K562 (cell line): Measurements from ENCODE around the gene BCAS1. TPM values are rescaled to one million over a fixed set of nuclear protein-coding genes. Genes with fewer than 3 reads are reported as not detected.

Experiments
- ATF7 ChIP-seq: fragments of 450-650 bp; IDR thresholded peaks from 2 replicates; pipeline ENCODE4 v1.7.1; 2014; ENCODE audit warnings: mild to moderate bottlenecking, moderate library complexity
- BCL6 ChIP-seq: fragments of 250-450 bp; sonication (Bioruptor Pico); IDR thresholded peaks from 2 replicates; pipeline ENCODE4 v1.4.0; 2020
- CSDE1 ChIP-seq, 2 experiments: fragments of 450-650 bp; IDR thresholded peaks; 2 replicates each; pipeline ENCODE4 v1.6.1; 2016; ENCODE audit warnings: mild to moderate bottlenecking in 1 of 2
- LEF1 ChIP-seq: fragments of 450-650 bp; IDR thresholded peaks from 2 replicates; pipeline ENCODE4 v1.6.1; 2016; ENCODE audit warnings: mild to moderate bottlenecking
- RB1 ChIP-seq: fragments of 450-650 bp; IDR thresholded peaks from 2 replicates; pipeline ENCODE4 v1.6.1; 2017; ENCODE audit warnings: low read depth, mild to moderate bottlenecking
- YY1 ChIP-seq, 3 experiments: IDR thresholded peaks; 2 replicates each; pipeline ENCODE4 v1.6.1; 2011; ENCODE audit warnings: low read length in 2 of 3, mild to moderate bottlenecking in 2 of 3, moderate library complexity in 2 of 3, borderline replicate concordance in 1 of 3, control low read depth in 1 of 3, low read depth in 1 of 3; ENCODE audit not compliant: insufficient read depth in 3 of 3, insufficient replicate concordance in 2 of 3, control insufficient read depth in 1 of 3, insufficient read length in 1 of 3; ENCODE audit errors: extremely low read depth in 1 of 3
- ZNF217 ChIP-seq: sonication (generic); formaldehyde crosslinking; IDR thresholded peaks from 2 replicates; pipeline ENCODE4 v1.8.0; 2022; ENCODE audit warnings: mild to moderate bottlenecking, missing genetic modification reagents
- ZNF830 ChIP-seq: fragments of 250-450 bp; sonication (Bioruptor Pico); IDR thresholded peaks from 2 replicates; pipeline ENCODE4 v1.5.0; 2021; ENCODE audit warnings: mild to moderate bottlenecking
- polyA plus RNA-seq, 8 experiments: library from polyadenylated mRNA; depleted of rRNA in 4 of 8; stranded (reverse) in 5 of 8; unstranded in 3 of 8; fragments of >200 nt; fragmentation: Nextera tagmentation in 2 of 8; fragmentation: Illumina TruSeq in 1 of 8; extraction: Ambion mirVana in 2 of 8; extraction: Trizol in 1 of 8; gene quantifications; 2 replicates each; pipeline versions ENCODE4 v1.2.1 to v1.2.3, GENCODE V29; 2011 to 2014; ENCODE audit warnings: inconsistent platforms in 1 of 8, missing spikeins in 1 of 8
- total RNA-seq, 7 experiments: library from RNA; depleted of rRNA in 6 of 7; stranded (reverse); fragments of >200 nt in 6 of 7; fragmentation: Illumina TruSeq in 2 of 7; extraction: Trizol in 2 of 7; gene quantifications; 2 replicates each; pipeline versions ENCODE4 v1.2.1 to v1.2.3, GENCODE V29; 2011 to 2021; ENCODE audit warnings: low replicate concordance in 1 of 7
- TF ChIP-seq, protein P1 (sequence below): fragments of 450-650 bp; IDR thresholded peaks from 2 replicates; pipeline ENCODE4 v1.6.1; 2017; ENCODE audit warnings: antibody characterized with exemption
- TF ChIP-seq, protein P2 (sequence below): fragments of 450-650 bp; IDR thresholded peaks from 2 replicates; pipeline ENCODE4 v1.6.1; 2017; ENCODE audit warnings: mild to moderate bottlenecking, moderate library complexity
- TF ChIP-seq, protein P3 (sequence below): fragments of 450-650 bp; IDR thresholded peaks from 2 replicates; pipeline ENCODE4 v1.6.1; 2016; ENCODE audit warnings: mild to moderate bottlenecking, moderate library complexity

The BCAS1 gene
- total and polyA plus RNA-seq, 9 of the 15 experiments (the other 6 are each of a cell fraction or from before 2014, with no cell fraction given), result 0.18 to 2.3 (median 0.93) TPM

DNA sequence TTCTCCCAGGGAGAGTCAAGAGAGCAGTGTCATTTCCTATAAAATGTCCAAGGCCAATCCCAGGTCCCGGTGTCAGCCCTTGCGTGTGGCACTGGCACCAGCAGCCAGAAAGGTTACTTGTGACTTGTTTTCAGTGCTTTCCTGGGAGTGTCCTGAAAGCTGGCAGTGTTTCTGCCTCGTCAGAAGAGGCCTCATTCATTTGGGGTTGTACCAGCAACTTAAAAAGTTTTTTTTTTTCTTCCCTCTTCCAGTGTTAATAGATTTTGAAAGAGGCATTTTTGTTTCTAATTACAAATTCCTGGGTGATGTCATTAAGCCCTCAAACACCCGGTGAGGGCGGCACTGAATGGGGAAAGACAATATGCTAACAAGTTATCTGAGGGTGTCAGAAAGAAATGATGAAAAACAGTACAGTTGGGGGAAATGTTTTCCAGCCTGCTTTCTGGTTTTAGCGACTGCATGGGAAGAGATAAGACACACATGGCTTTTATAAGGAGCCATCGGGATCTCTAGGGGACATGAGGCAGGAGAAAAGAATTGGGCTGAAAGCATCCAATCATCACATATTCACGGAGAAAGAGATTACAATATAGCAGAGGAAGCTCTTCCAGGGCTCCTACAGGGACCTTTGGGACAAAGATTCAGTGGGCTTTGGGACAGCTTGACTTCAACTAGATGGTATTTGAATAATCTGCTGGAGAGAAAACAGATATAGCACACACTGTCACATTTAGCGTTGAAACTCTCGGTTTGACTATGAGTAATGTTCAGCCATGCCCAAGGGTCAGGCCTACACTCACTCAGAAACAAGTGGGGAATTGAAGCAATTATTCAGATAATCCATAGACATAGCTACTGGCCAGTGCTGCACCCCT, 153.0 kb downstream of the BCAS1 start (continued):
- TF ChIP-seq, protein P1, sequence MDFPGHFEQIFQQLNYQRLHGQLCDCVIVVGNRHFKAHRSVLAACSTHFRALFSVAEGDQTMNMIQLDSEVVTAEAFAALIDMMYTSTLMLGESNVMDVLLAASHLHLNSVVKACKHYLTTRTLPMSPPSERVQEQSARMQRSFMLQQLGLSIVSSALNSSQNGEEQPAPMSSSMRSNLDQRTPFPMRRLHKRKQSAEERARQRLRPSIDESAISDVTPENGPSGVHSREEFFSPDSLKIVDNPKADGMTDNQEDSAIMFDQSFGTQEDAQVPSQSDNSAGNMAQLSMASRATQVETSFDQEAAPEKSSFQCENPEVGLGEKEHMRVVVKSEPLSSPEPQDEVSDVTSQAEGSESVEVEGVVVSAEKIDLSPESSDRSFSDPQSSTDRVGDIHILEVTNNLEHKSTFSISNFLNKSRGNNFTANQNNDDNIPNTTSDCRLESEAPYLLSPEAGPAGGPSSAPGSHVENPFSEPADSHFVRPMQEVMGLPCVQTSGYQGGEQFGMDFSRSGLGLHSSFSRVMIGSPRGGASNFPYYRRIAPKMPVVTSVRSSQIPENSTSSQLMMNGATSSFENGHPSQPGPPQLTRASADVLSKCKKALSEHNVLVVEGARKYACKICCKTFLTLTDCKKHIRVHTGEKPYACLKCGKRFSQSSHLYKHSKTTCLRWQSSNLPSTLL, result no peak
- TF ChIP-seq BCL6 (CRISPR knock-in tag), result no peak
- TF ChIP-seq, protein P2, sequence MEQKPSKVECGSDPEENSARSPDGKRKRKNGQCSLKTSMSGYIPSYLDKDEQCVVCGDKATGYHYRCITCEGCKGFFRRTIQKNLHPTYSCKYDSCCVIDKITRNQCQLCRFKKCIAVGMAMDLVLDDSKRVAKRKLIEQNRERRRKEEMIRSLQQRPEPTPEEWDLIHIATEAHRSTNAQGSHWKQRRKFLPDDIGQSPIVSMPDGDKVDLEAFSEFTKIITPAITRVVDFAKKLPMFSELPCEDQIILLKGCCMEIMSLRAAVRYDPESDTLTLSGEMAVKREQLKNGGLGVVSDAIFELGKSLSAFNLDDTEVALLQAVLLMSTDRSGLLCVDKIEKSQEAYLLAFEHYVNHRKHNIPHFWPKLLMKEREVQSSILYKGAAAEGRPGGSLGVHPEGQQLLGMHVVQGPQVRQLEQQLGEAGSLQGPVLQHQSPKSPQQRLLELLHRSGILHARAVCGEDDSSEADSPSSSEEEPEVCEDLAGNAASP, result no peak
- TF ChIP-seq, protein P3, sequence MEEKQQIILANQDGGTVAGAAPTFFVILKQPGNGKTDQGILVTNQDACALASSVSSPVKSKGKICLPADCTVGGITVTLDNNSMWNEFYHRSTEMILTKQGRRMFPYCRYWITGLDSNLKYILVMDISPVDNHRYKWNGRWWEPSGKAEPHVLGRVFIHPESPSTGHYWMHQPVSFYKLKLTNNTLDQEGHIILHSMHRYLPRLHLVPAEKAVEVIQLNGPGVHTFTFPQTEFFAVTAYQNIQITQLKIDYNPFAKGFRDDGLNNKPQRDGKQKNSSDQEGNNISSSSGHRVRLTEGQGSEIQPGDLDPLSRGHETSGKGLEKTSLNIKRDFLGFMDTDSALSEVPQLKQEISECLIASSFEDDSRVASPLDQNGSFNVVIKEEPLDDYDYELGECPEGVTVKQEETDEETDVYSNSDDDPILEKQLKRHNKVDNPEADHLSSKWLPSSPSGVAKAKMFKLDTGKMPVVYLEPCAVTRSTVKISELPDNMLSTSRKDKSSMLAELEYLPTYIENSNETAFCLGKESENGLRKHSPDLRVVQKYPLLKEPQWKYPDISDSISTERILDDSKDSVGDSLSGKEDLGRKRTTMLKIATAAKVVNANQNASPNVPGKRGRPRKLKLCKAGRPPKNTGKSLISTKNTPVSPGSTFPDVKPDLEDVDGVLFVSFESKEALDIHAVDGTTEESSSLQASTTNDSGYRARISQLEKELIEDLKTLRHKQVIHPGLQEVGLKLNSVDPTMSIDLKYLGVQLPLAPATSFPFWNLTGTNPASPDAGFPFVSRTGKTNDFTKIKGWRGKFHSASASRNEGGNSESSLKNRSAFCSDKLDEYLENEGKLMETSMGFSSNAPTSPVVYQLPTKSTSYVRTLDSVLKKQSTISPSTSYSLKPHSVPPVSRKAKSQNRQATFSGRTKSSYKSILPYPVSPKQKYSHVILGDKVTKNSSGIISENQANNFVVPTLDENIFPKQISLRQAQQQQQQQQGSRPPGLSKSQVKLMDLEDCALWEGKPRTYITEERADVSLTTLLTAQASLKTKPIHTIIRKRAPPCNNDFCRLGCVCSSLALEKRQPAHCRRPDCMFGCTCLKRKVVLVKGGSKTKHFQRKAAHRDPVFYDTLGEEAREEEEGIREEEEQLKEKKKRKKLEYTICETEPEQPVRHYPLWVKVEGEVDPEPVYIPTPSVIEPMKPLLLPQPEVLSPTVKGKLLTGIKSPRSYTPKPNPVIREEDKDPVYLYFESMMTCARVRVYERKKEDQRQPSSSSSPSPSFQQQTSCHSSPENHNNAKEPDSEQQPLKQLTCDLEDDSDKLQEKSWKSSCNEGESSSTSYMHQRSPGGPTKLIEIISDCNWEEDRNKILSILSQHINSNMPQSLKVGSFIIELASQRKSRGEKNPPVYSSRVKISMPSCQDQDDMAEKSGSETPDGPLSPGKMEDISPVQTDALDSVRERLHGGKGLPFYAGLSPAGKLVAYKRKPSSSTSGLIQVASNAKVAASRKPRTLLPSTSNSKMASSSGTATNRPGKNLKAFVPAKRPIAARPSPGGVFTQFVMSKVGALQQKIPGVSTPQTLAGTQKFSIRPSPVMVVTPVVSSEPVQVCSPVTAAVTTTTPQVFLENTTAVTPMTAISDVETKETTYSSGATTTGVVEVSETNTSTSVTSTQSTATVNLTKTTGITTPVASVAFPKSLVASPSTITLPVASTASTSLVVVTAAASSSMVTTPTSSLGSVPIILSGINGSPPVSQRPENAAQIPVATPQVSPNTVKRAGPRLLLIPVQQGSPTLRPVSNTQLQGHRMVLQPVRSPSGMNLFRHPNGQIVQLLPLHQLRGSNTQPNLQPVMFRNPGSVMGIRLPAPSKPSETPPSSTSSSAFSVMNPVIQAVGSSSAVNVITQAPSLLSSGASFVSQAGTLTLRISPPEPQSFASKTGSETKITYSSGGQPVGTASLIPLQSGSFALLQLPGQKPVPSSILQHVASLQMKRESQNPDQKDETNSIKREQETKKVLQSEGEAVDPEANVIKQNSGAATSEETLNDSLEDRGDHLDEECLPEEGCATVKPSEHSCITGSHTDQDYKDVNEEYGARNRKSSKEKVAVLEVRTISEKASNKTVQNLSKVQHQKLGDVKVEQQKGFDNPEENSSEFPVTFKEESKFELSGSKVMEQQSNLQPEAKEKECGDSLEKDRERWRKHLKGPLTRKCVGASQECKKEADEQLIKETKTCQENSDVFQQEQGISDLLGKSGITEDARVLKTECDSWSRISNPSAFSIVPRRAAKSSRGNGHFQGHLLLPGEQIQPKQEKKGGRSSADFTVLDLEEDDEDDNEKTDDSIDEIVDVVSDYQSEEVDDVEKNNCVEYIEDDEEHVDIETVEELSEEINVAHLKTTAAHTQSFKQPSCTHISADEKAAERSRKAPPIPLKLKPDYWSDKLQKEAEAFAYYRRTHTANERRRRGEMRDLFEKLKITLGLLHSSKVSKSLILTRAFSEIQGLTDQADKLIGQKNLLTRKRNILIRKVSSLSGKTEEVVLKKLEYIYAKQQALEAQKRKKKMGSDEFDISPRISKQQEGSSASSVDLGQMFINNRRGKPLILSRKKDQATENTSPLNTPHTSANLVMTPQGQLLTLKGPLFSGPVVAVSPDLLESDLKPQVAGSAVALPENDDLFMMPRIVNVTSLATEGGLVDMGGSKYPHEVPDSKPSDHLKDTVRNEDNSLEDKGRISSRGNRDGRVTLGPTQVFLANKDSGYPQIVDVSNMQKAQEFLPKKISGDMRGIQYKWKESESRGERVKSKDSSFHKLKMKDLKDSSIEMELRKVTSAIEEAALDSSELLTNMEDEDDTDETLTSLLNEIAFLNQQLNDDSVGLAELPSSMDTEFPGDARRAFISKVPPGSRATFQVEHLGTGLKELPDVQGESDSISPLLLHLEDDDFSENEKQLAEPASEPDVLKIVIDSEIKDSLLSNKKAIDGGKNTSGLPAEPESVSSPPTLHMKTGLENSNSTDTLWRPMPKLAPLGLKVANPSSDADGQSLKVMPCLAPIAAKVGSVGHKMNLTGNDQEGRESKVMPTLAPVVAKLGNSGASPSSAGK, result peak; percentile 85
- TF ChIP-seq LEF1, result peak; percentile 87
- TF ChIP-seq ZNF830, result no peak
- TF ChIP-seq YY1 (IDR thresholded peaks at IDR 0.05; ENCODE audit: borderline replicate concordance in 1 of 3, control insufficient read depth in 1 of 3, extremely low read depth in 1 of 3, insufficient read depth in 3 of 3, insufficient read length in 1 of 3, insufficient replicate concordance in 2 of 3, low read depth in 1 of 3, low read length in 2 of 3), result no peak
- TF ChIP-seq CSDE1 (IDR thresholded peaks at IDR 0.05), result no peak
- peak; percentile 92 for TF ChIP-seq ATF7
- no peak for TF ChIP-seq ZNF217 (CRISPR knock-in tag)
- no peak for TF ChIP-seq RB1
